CD4-positive, alpha-beta T cell treated with Interleukin-15 for 4 hours (primary cell): Measurements from ENCODE around the gene ABCC11.
"Not testable (repeated sequence)": the region's sequence is repeated elsewhere in the genome, so short reads cannot be mapped to it uniquely, and the experiment has no call there.

Experiments used
- DNase-seq: peaks from one replicate; pipeline ENCODE4 v3.0.0-alpha.2; 2020; ENCODE audit warnings: low spot score

ABCC11 gene

GRCh38 chr16:48201515-48202201 lies 45.7 kb downstream of the ABCC11 start:
- no peak for DNase-seq

GRCh38 chr16:48197294-48197693 lies 50.0 kb downstream of the ABCC11 start:
- DNase-seq: no peak

- no peak for DNase-seq
Measured at GRCh38 chr16:48194828-48195556, 52.3 kb downstream of the ABCC11 start.

GRCh38 chr16:48193846-48194245 lies 53.5 kb downstream of the ABCC11 start:
- no peak for DNase-seq

- DNase-seq: no peak
Measured at GRCh38 chr16:48188449-48189102, 58.8 kb downstream of the ABCC11 start.

- no peak for DNase-seq
Measured at GRCh38 chr16:48187779-48188178, 59.6 kb downstream of the ABCC11 start.

GRCh38 chr16:48184681-48185080 lies 62.7 kb downstream of the ABCC11 start:
- no peak for DNase-seq

GRCh38 chr16:48182979-48183537 lies 64.3 kb downstream of the ABCC11 start:
- DNase-seq: no peak

- not testable (repeated sequence) for DNase-seq
Measured at GRCh38 chr16:48181746-48182520, 65.4 kb downstream of the ABCC11 start.

GRCh38 chr16:48180868-48181480 lies 66.4 kb downstream of the ABCC11 start:
- DNase-seq: no peak

GRCh38 chr16:48176635-48177408 lies 70.5 kb downstream of the ABCC11 start:
- no peak for DNase-seq

GRCh38 chr16:48173889-48174288 lies 73.5 kb downstream of the ABCC11 start:
- no peak for DNase-seq

GRCh38 chr16:48172682-48173081 lies 74.7 kb downstream of the ABCC11 start:
- DNase-seq: no peak

GRCh38 chr16:48169896-48170295 lies 77.4 kb downstream of the ABCC11 start:
- no peak for DNase-seq

GRCh38 chr16:48168075-48168474 lies 79.3 kb downstream of the ABCC11 start:
- DNase-seq: no peak

- not testable (repeated sequence) for DNase-seq
Measured at GRCh38 chr16:48166617-48167016, 80.7 kb downstream of the ABCC11 start.

- no peak for DNase-seq
Measured at GRCh38 chr16:48165961-48166578, 81.3 kb downstream of the ABCC11 start.

GRCh38 chr16:48164907-48165715 lies 82.2 kb downstream of the ABCC11 start:
- DNase-seq: peak; percentile 58

- no peak for DNase-seq
Measured at GRCh38 chr16:48162839-48163410, 84.4 kb downstream of the ABCC11 start.
